GM19035 (cell line): Measurements from ENCODE around the gene SHKBP1.
"Not testable (repeated sequence)": the region's sequence is repeated elsewhere in the genome, so short reads cannot be mapped to it uniquely, and the experiment has no call there.

ENCODE experiments used
- ATAC-seq: cut with Tn5 transposase; IDR thresholded peaks from one replicate; pipeline ENCODE4 v1.9.1; 2021; ENCODE audit not compliant: unreplicated experiment

Gene SHKBP1, protein sequence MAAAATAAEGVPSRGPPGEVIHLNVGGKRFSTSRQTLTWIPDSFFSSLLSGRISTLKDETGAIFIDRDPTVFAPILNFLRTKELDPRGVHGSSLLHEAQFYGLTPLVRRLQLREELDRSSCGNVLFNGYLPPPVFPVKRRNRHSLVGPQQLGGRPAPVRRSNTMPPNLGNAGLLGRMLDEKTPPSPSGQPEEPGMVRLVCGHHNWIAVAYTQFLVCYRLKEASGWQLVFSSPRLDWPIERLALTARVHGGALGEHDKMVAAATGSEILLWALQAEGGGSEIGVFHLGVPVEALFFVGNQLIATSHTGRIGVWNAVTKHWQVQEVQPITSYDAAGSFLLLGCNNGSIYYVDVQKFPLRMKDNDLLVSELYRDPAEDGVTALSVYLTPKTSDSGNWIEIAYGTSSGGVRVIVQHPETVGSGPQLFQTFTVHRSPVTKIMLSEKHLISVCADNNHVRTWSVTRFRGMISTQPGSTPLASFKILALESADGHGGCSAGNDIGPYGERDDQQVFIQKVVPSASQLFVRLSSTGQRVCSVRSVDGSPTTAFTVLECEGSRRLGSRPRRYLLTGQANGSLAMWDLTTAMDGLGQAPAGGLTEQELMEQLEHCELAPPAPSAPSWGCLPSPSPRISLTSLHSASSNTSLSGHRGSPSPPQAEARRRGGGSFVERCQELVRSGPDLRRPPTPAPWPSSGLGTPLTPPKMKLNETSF

DNA sequence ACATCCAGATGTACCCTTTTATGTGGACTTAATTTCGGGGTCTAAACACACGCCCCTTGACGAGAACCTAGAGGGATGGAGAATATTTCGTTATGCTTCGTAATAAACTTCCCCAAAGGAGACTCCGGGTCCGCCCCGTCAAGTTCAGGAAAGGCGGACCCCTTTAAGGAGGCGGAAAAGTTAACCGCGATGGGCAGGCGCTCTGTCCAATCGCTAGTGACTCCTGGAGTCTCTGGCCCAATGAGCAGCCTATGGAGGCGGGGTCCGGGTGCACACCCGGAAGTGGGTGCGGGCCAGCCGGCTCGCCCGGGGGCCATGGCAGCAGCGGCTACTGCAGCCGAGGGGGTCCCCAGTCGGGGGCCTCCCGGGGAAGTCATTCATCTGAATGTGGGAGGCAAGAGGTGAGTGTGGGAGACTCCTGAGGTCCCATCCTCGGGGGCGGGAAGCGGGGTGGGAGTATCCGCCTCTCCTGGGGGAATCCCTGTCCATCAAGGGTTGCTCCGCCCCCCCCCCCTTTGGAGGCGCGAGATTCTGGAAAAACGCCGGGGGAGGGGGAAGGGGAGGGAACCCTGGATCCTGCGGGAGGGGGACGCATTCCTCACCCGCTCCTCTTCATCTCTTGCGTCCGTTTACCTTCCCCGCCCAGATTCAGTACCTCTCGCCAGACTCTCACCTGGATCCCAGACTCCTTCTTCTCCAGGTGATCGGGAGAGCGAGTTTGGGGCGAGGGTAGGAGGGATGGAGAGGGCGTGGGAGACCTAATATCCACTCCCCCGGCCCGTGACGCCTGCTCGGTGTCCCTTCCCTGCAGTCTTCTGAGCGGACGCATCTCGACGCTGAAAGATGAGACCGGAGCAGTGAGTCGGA is at the start of gene SHKBP1:
Gene SHKBP1 (plus strand): TSS at position 289 of the 867 bp plus-strand sequence. CDS start 27 bp downstream, at position 316.
- ATAC-seq, result peak; percentile 87

DNA sequence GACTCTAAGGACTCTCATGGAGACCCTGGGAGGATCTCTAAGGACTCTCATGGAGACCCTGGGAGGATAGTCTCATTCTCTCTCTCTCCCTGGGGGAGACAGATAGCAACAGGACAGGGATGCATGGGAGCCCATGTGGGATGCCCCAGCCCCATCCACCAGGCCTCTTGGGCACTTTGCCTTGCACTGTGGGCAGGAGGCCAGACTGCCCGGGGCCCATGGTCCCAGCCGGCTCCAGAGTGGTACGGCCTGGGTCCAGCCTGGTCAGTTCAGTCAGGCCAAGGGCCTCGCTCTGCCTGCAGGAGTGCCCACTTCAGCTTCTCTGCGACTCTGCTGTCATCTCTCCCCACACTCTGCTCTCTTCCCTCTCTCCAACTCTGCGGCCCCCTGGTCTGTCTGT is 48.6 kb upstream of the SHKBP1 start:
- no peak for ATAC-seq

DNA sequence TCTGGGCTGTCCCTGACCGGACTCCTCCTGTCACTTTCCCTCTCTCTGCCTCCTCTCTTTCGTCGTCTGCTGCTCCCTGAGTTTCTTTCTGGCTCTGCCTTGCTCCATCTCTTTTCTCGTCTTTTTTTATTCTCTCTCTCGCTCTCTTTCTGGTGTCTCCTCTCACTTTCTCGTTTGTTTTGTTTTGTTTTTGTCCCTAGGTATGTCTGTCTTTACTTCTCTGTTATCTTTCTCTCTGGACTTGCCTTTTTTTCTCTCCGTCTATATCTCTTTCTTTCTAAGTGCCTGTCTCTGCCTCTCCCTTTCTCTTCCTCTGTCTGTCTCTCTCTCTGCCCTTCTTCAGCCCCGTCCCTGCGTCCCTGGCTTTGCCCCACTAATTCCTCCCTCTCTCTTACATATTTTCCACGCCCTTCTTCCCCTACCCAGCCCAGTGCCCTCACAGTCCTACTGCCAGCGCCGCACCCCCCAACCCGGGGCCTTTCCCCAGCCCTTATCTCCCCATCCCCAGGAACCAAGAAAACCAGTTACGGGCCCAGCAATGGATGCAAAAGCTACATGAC is 48.1 kb upstream of the SHKBP1 start:
- ATAC-seq, result no peak

DNA sequence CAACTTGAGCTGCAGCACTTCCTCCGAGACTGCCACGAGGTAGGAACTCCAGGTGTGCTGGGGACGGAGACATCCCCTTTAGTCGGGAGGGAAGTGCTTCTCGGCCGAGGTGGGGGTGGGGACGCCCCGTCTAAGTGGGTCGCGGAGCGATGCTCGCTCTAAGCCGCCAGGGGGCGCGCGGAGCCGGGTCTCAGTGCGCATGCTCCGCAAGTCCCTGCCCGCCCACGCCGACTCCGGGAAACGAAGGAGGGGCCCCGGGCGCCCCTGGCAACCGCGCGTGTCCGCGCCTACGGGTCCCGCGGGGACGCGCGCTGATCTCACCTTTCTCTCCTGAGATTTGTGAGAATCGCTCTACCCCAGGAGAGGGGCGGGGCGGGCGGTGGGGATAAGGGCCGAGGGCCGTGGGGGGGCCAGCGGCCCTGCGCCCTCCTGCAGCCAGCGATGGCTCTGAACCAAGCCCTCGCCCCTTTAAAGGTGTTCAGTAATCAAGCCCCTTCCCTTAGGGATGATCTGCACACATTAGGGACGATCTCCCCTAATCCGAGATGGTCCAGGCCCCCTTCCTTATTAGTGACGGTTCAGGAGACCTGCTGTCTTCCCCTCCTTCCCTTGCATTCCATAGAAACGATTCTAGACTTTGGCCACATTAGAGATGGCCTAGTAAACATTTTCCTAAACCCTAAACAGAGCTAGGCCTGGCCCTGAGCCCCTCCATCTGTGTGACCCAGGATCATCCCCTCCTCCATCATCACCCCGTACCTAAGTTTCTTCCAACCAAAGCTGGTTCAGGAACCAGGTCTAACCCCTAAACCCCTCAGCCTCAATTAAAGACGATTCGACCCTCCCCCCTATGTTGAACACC is 47.3 kb upstream of the SHKBP1 start:
- ATAC-seq, result peak; percentile 83

DNA sequence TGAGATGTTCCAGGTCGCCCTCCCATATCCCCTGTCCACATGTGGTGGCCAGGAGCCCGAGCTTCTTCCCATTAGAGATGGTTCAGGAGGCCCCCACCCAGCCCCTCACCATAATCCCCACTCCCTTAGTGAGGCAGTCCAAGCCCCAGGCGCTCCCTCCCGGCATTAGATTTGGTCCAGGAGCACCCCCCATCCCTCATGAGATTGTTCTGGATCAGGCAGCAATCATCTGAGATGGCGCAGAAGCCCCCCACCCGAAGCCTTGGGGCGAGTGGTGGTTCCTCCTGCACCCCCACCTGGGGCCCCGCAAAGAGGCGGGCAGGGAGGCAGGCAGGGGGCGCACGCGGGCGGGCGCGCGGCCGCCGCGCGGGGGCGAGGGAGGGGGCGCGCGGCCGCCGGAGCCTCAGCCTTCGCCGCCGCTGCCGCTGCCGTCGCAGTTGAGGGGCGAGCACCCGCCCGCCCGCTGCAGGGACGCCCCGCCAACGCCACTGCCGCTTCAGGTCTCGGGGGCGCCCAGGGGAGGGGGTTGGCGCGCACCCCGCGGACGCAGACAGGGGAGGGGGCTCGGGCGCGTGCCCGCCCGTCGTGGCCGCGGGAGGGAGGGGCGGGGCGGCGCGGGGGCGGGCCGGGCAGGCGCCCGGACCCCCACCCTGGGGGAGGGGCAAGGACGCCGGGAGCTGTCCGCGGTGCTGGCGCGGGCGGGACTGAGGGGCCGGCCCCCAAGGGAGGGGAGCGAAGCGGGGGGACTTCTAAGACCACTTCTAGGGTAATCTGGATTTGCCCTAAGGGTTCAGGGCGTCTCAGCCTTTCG is 46.4 kb upstream of the SHKBP1 start:
- ATAC-seq, result no peak

DNA sequence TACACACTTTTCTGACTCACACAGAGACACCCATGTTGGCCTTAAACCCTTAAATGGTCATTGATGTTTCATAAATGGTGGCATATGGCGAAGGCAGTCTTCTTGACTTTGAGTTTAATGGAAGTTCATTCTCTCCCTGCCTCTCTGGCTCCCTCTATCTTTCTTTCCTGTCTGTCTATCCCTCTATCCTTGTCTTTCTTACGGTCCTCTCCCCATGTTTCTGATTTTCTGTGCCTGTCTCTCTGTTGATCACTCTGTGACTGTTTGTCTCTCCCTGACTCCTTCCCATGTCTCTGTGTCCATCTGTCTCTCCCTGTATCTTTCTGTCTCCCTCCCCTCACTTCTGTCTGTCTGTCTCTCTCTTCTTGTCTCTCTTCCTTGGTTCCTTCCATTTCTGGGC is 43.2 kb upstream of the SHKBP1 start:
- ATAC-seq, result no peak

DNA sequence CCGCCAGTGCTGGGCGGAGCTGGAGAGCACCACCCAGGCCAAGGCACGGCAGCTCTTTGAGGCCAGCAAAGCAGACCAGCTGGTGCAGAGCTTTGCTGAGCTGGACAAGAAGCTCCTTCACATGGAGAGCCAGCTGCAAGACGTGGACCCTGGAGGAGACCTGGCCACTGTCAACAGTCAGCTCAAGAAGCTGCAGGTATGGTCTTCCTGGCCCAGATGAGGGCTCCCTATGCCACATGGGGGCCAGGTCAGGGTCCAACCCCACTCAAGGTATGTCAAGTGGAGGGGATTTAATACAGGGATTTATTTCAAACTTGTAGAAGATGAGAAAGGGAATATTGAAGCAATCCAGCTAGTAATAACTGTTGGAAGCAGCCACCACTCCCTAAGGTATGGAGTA is 42.5 kb upstream of the SHKBP1 start:
- no peak for ATAC-seq

DNA sequence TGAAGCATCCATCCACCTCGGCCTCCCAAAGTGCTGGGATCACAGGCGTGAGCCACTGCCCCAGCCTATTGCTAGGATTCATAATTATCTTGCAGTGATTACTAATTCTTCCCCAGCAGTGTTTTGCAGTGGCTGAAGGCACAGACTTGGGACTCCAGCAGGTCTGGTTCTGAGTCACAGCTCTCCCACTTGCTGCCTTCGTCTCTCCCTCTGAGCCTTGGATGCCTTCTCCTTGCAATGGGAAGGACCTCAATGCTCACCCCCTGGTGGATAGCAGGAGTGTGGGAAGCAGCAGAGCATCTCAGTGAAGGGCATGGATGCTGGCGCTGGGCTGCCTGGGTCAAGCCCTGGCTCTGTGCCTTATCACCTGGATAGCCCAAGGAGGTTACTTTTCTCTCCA is 37.6 kb upstream of the SHKBP1 start:
- ATAC-seq, result no peak

DNA sequence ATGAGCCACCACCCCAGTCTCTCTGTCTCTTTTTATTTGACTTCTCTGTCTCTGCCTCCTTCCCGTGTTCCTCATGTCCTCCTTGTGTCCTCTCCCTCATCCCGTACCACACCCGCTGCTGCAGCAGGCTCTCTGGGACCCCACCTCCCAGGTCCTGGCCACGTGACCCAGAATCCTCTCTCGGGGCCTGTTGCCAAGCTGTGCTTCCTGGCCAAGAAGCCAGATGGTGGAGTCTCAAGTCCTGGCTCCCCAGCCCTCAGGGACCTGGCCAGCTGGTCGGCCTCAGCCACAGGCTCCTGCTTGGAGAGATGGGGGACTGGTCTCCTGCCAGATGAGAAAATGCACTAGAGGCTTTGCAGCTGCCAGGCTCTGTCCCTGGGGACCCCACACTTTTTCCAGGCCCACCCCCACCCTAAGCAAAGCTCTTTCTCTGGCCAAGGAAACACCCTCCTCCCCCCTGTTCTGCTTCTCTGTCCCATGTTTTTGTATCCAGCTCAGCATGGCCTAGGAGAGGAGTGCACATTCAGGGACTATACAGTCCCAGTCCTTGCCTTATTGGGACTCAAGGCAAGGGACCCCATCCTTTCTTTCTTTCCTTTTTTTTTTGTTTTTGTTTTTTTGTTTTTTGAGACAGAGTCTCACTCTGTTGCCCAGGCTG is 34.3 kb upstream of the SHKBP1 start:
- no peak for ATAC-seq

DNA sequence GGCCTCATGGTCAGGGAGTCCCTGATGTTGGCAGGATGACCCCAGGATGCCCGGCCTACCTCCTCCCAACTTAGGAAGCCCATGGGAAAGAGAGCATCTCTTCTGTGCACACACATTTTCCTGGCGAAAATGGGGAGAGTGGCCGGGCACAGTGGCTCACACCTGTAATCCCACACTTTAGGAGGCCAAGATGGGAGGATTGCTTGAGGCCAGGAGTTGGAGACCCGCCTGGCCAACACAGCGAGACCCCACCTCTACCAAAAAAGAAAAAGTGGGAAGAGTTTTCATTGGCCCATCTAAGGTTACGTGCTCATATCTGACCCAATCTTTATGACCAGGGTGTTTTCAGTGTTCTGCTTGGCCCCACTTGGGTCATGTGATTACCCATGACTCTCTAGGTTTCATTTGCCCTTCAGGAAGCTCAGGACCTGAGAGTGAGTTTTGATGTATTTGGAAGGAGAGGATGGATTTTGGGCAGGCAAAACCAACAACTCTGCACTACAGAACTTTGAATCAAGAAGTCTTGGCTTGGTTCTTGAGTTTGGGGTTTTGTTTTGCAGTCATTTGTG is 33.6 kb upstream of the SHKBP1 start:
- ATAC-seq, result no peak

DNA sequence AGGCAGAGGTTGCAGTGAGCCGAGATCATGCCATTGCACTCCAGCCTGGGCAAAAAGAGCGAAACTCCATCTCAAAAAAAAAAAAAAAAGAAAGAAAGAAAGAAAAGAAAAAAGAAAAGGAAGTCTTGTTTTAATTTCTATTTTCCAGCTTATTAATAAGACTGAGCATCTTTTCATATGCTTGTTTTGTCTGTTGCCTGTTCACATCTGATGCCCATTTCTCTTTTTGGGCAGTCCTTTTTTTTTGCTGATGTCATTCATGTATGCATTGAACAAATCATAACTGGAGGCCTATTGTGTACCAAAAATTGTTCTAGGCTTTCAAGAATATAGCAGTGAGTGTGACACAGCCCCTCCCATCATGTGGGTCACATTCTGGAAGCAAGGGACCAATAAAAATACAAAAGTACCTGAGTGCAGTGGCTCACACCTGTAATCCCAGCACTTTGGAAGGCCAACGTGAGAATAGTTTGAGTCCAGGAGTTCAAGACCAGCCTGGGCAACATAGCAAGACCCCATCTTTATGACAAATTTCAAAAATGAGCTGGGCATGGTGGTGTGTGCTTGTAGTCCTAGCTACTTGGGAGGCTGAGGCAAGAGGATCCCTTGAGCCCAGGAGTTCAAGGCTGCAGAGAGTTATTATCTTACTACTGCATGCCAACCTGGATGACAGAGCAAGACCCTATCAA is 30.4 kb upstream of the SHKBP1 start:
- not testable (repeated sequence) for ATAC-seq

DNA sequence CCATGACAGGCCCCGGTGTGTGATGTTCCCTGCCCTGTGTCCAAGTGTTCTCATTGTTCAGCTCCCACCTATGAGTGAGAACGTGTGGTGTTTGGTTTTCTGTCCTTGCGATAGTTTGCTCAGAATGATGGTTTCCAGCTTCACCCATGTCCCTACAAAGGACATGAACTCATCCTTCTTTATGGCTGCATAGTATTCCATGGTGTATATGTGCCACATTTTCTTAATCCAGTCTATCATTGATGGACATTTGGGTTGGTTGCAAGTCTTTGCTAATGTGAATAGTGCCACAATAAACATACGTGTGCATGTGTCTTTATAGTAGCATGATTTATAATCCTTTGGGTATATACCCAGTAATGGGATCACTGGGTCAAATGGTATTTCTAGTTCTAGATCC is 29.5 kb upstream of the SHKBP1 start:
- ATAC-seq, result not testable (repeated sequence)

DNA sequence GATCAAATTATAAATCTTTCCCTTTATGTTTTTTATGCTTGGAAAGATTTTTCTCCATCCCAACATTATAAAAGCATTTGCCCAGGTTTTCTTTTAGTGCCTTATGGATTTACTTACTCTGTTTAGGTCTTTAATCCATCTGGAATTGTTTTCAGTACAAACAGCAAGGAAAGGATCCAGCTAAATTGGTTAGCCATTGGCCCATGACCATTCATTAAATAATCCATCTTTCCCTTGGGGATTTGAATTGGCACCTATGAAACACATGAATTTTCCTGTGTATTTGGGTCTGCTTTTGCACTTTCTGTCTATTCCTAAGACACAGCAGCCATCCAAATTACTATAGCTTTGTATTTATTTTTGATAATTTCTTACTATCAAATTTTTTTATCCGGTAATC is 28.8 kb upstream of the SHKBP1 start:
- ATAC-seq, result no peak

DNA sequence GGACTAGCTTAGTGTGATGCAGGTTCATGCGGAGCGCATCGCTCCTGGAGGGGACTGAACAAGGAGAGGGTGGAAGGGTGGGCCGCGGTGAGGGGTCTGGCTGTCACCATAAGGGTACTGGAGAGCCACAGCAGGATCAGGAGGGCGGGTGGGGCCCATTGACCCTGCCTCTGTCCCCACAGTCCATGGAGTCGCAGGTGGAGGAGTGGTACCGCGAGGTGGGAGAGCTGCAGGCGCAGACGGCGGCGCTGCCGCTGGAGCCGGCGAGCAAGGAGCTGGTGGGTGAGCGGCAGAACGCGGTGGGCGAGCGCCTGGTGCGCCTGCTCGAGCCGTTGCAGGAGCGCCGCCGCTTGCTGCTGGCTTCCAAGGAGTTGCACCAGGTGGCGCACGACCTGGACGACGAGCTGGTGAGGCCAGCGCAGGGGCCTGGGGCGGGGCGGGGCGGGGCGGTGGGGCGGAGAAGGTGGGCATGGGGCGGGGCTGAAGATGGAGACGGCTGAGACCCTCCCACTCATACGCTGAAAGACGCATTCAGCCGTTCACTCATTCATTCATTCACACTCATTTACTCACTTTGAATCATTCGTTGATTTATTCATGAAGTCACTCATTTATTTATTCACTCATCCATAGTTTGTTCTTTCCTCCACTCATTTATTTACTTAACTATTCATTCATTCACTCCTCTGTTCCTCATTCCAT is 27.5 kb upstream of the SHKBP1 start:
- no peak for ATAC-seq

DNA sequence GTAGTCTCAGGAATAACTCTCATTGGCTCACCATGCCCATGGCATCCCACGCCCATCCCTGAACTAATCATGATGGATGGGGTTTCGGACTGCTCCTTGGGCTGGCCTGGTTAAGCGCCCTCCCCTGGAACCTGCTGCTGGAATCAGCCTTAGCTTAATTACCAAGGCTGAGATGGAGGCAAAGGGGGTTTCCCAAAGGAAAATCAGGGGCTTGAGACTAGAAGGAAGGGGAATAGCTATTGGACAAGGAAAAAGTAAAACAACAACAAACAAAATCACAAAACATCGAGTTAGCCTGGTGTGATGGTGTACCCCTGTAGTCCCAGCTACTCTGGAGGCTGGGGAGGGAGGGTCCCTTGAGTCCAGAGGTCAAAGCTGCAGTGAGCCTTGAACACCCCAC is 25.7 kb upstream of the SHKBP1 start:
- ATAC-seq, result no peak

DNA sequence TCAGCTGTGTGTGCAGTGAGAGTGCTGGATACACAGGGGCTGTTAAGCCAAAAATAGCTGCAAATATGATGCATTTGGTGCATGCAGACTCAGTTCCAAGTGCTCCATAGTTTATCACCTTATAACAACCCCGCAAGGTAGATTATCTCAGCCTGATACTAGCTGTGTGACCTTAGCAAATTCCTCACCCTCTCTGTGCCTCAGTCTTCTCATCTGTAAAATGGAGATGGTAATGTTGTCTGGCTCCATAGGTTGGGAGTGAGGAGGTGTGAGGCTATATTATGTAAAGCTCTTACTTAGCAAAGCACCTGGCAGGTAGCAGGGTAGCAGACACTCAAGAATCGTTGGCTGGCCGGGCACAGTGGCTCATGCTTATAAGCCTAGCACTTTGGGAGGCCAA is 23.8 kb upstream of the SHKBP1 start:
- no peak for ATAC-seq
